H1 (cell line): ENCODE results near the gene CST7. TPM values are rescaled to one million over a fixed set of nuclear protein-coding genes. Genes with fewer than 3 reads are reported as not detected.

Source experiments
- ATF2 ChIP-seq: IDR thresholded peaks from 2 replicates; pipeline ENCODE4 v1.6.1; 2012; ENCODE audit warnings: low read length, inconsistent platforms
- HDAC6 ChIP-seq: IDR thresholded peaks from one replicate; pipeline ENCODE4 v1.7.1; 2012; ENCODE audit warnings: low read depth, mild to moderate bottlenecking, inconsistent platforms, low read length, moderate library complexity
- KDM5A ChIP-seq: fragments of 200-600 bp; IDR thresholded peaks from 2 replicates; pipeline ENCODE4 v1.7.1; 2012; ENCODE audit warnings: mild to moderate bottlenecking, low read length, inconsistent platforms, mixed read lengths
- TEAD4 ChIP-seq: IDR thresholded peaks from 2 replicates; pipeline ENCODE4 v1.6.1; 2012; ENCODE audit warnings: low read depth, low read length, inconsistent platforms, mixed read lengths
- polyA plus RNA-seq, 7 experiments: library from polyadenylated mRNA; depleted of rRNA in 3 of 7; stranded (reverse) in 5 of 7; unstranded in 2 of 7; fragments of >200 nt in 5 of 7; fragments of 200-250 nt in 2 of 7; gene quantifications; 1 replicate in 5 of 7; 2 replicates in 1 of 7; 4 replicates in 1 of 7; pipeline versions ENCODE4 v1.2.1 to v1.2.3, GENCODE V29; 2011 to 2013; ENCODE audit warnings: missing spikeins in 2 of 7, mixed read lengths in 2 of 7
- total RNA-seq: library from RNA; stranded (reverse); fragmentation: NEBNext Ultra II Directional; extraction: Animal tissue kit (Norgen Biotek cat#: 25700); gene quantifications from 2 replicates; pipeline ENCODE4 v1.2.1, GENCODE V29; 2021

The CST7 gene
- total and polyA plus RNA-seq, 2 of the 8 experiments (the other 6 are each of a cell fraction or from before 2014, with no cell fraction given): not detected

- TF ChIP-seq HDAC6 (no peak), TEAD4 (no peak), ATF2 (no peak), KDM5A (no peak)
Measured at GRCh38 chr20:24958506-24959385, 9.7 kb downstream of the CST7 start (continued).
